ENCODE results near the gene CCDC124.
A peak's percentile ranks its signal among the peaks of the same experiment; 100 is the strongest.

CCDC124 gene

DNA sequence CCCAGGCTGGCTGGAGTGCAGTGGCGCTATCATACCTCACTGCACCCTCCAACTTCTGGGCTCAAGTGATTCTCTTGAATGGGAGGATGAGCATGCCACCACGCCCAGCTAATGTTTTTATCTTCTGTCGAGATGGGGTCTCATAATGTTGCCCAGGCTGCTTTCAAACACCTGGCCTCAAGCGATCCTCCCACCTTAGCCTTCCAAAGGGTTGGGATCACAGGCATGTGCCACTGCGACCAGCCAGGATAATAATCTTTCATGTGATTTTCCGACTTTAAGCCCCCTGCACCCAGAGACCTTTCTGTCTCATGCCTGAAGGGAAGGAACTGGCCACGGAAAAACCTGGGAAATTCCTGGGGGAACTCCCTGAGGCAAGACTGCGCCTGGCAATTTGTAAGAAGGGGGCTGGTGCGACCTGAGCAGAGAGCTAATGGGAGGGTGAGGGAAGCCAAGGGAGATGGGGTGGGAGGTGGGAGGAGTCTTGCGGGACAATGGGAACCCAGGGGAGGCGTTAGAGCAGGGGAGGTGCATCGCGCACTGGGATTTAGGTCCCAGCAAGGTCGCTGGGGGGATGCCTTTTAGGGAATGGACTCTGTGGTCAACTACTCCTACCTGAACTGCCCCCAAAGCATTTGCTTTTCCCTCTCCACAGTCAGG lies 1.2 kb upstream of the CCDC124 start:
- peak overlapping the region; percentile 94 for H3K4me3 ChIP-seq (ENCODE audit: low read length)
- DNase-seq (ENCODE audit: low read depth, low spot score), result no peak

DNA sequence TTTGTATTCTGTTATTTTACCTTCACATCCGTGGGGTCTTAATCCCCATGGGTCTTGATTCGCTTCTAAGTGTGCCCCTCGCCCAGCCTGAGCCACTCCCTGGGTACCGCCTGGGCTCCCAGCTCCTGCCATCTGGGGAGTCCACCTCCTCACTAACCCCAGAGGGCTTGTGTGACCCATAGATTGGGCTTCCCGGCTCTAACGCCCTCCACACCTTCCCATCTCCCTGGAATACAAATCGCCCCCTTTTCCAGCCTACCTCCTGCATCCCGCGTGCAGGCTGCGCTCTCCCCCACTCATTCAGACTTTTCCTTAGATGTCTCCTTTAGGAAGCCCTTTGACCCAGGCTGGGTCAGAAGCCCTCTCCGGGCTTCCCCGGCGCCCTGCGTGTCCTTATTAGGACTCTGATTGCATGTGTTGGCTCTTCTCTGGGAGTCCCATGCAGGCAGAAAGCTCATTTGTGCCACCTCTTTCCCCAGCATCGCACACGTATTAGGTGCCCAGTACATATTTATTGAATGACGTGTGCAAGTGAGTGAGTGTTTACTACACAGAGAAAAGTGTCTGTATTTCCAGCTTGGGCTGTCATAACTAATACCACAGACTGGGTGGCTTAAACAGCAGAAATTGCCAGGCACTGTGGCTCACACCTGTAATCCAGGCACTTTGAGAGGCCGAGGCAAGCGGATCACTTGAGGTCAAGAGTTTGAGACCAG lies 757 bp downstream of the CCDC124 start:
- H3K4me3 ChIP-seq (ENCODE audit: low read length), result peak overlapping the region; percentile 94
- no peak for DNase-seq (ENCODE audit: low read depth, low spot score)

DNA sequence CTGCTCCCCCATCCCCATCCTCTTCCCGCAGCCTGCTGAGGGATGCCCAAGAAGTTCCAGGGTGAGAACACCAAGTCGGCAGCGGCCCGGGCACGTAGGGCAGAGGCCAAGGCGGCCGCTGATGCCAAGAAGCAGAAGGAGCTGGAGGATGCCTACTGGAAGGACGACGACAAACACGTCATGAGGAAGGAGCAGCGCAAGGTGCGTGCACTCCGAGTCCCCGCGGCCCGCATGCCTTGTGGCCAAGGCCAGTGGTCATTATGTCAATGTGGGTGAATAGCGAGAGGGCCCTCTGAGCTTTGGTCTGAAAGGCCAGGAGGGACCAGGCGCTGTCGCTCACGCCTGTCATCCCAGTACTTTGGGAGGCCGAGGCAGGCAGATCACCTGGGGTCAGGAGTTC lies 3.6 kb downstream of the CCDC124 start:
- no peak overlapping the region for H3K4me3 ChIP-seq (ENCODE audit: low read length)
- DNase-seq (ENCODE audit: low read depth, low spot score), result no peak

DNA sequence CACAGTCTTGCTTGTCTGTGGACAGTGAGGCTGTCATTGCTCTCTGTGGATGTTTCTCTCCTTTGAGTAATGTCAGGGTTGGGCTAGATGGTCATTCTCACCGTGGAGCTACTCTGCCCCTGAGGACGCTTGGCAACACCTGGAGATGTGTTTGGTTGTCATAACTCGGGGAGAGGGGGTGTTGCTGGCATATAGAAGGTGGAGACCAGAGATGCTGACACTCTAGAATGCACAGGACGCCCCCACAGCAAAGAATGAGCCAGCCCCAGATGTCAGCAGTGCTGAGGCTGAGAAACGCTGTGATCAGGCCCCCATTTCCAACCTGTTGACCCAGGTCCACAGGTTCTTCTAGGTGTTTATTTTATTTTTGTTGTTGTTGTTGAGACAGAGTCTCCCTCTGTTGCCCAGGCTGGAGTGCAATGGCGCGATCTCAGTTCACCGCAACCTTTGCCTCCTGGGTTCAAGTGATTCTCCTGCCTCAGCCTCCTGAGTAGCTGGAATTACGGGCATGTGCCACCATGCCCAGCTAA lies 4.6 kb downstream of the CCDC124 start:
- DNase-seq (ENCODE audit: low read depth, low spot score), result no peak
- H3K4me3 ChIP-seq (ENCODE audit: low read length), result no peak overlapping the region

DNA sequence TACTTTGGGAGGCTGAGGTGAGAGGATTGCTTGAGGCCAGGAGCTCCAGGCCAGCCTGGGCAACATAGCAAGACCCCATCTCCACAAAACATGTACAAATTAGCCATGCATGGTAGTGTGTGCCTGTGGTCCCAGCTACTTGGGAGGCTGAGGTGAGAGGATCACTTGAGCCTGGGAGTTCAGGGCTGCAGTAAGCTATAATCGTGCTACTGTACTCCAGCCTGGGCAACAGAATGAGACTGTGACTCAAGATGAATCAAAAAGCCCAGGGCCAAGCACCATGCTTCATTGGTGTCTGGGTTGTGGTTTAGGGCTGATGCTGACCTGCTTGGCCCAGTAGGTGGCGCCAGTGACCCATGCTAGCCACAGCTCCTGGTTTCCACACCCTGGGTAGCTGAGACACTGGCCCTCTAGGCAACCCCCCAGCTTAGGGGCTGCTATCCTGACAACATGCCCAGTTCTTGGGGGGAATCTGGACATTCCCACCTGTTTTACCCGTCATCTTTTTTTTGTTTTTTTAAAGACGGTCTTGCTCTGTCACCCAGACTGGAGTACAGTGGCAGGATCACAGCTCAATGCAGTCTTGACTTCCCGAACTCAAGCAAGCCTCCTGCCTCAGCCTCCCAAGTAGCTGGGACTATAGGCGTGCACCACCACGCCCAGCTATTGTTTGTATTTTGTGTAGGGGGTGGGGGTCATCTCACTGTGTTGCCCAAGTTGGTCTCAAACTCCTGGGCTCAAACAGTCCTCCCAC lies 5.5 kb downstream of the CCDC124 start:
- DNase-seq (ENCODE audit: low read depth, low spot score), result peak; percentile 44
- H3K4me3 ChIP-seq (ENCODE audit: low read length), result no peak overlapping the region

DNA sequence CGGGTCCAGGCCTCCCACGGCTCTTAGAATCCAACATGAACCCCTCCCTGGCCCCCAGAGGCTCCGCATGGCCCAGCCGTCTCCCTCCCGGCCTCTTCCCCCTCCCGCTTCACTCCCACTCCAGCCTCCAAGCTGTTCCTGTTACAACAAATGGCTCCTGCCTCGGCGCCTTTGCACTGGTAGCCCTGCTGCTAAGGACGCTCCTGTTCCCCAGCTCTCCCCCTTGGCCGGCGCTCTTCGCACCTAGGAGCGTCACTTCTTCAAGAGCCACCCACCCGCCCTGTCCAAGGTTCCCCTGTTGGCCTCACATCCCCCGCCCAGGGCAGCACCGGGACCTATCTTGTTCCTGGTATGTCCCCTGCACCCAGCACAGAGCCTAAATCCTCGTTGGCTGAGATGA lies 9.4 kb downstream of the CCDC124 start:
- no peak for DNase-seq (ENCODE audit: low read depth, low spot score)
- H3K4me3 ChIP-seq (ENCODE audit: low read length), result no peak overlapping the region

DNA sequence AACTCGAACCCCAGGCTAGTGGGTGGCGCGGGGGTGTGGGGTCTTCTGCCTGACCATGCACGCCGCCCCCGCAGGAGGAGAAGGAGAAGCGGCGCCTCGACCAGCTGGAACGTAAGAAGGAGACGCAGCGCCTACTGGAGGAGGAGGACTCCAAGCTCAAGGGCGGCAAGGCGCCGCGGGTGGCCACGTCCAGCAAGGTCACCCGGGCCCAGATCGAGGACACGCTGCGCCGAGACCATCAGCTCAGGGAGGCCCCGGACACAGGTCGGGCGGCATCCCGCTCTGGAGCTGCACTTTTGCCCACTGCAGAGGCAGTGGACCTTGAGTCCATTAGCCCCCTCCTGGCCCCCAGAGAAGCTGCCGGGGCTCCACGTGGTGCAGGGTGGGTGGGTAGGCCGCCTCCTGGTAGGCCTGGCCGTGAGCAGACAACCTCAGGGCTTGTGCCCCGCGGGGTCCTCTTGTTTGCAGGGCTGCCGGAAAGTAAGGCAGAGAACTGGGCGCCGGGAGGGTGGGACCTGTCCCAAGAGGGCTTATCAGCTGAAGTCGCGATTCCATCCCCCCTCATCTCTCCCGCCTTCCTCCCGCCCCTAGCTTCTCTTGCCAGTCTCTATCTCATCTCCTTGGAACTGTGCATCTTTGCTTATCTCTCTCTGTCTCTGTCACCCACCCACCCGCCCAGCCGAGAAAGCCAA lies 9.9 kb downstream of the CCDC124 start:
- H3K4me3 ChIP-seq (ENCODE audit: low read length), result no peak overlapping the region
- no peak for DNase-seq (ENCODE audit: low read depth, low spot score)

DNA sequence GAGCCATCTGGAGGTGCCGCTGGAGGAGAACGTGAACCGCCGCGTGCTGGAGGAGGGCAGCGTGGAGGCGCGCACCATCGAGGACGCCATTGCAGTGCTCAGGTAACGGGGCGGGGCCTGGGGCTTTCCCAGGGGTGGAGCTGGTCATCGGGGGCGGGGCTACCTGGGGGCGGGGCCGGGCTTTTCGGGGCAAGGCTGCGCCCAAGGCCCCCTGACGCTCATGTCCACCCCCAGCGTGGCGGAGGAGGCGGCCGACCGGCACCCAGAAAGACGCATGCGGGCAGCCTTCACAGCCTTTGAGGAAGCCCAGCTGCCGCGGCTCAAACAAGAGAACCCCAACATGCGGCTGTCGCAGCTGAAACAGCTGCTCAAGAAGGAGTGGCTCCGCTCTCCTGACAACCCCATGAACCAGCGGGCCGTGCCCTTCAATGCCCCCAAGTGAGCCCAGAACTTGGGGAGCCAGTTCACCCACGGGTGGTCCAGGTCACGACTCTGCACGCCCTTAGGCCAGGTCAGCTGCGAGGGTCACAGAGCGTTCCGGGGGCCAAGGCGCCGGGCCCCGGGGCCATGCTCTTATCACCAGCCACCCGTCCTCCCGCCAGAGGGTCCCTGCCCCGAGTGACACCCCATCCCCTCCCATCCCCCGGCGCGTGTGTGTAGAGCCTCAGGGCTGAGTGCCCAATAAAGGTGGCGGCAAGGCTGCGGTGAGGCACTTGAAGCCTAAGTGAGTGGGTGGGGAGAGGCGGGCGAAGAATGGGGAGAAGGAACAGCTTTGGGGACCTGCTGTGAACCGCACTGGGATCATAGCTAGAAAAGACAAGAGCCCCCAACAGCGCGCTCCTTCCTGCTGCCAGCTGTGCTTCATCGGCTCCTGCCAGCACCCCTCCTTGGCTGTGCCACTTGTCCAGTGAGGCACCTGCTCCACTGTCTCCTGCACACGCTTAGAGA lies 10.7 kb downstream of the CCDC124 start:
- no peak for DNase-seq (ENCODE audit: low read depth, low spot score)
- H3K4me3 ChIP-seq (ENCODE audit: low read length), result no peak overlapping the region

DNA sequence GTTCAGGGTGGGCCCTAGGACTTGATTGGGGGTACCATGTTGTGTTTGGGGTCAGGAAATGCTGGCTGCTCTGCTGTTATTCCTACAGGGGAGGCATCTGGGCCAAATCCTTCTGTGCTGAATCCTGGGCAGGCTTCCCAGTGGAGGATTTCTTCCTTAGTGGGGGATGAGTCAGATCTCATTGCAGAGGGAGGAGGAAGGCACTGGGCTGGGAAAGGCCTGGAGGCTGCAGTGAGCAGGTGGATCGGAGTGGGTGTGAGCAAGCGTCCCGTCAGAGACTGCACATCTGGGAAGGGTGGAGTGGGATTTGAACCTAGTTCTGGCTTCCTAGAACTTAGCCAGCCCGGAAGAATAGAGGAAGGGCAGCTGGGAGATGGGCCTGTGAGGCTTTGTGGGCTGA lies 11.5 kb downstream of the CCDC124 start:
- H3K4me3 ChIP-seq (ENCODE audit: low read length), result no peak overlapping the region
- no peak for DNase-seq (ENCODE audit: low read depth, low spot score)

DNA sequence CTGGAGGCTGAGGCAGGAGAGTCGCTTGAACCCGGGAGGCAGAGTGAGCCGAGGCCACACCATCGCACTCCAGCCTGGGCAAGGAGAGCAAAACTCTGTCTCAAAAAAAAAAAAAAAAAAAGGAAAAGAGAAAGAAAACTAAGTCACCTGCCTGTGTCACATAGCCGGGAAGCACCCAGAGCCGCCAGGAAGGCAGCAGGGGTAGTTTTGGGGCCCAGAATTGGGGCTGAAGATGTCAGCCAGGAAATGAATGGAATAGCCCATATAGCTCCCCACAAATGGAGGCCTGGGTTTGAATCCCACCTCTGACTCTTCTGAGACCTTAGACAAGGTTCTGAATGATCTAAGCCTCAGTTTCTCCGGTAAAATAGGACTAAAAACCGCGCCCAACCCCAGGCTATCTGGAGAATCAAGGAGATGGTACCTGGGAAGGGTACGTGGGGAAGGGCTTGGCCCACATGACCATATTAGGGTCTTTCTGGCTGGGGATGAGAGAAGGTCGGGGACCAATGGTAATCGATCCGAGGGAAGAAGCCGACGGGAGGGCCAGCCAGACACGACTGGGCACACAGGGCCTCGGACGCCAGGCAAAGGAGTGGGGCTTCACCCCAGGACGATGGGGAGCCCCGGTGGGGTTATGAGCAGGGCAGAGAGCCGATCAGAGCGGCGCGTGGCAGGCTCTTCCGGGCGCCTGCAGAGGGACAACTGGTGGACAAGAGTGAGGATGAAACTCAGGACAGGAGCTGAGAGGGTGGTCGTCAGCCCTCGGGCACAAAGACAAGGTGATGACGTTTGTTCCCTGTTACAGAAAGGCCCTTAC lies 14.4 kb downstream of the CCDC124 start:
- DNase-seq (ENCODE audit: low read depth, low spot score), result no peak
- peak overlapping the region; percentile 59 for H3K4me3 ChIP-seq (ENCODE audit: low read length)

DNA sequence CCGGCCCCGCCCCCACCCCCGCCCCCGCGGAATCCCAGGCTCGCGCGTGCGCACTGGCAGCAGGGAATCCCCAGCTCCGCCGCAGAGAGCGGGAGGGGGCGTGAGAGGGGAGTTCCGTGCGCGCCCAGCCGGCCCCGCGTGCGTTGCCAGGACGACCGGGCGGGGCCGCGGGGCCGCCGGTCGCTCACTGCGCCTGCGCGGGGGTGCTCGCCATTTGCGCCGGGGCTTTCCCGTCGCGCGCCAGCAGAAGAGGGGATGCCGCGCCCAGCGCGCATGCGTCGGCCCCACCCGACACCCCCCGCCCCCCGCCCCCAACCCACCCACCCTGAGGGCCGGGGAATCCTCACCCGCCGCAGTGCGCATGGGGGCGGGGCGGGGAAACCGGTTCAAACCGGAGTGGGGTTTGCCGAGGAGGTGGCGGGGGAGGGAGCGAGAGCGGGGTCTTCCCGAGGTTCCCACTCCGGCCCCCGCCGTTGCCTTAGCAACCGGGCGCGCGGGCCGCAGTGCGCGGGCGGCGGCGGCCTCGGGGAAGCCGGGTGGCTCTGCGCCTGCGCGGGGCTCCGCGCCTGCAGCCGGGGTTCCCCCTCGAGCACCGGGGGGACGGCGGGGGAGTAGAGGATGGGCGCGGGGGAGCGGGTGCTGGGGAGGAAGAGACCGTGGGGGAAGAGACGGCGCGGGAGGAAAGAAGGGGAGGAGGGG lies 15.1 kb downstream of the CCDC124 start:
- H3K4me3 ChIP-seq (ENCODE audit: low read length), result peak overlapping the region; percentile 59
- DNase-seq (ENCODE audit: low read depth, low spot score), result peak; percentile 83

DNA sequence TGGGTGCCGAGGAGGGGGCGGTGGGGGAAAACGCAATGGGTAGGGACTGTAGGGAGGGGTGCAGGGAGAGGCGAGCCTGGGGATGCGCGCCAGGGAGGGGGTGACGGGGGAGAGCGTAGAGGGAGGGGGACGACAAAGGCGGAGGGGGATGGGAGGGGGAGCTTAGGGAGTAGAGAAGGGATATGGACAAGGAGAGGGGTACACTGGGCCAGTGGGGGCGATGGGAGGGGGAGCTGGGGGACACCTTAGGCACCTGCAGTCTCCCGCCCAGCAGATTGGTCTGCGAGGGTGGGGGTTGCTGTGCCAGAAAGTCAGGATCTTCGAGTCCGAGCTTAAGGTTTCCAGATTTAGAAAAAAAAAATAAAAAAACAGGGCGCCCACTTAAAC lies 15.7 kb downstream of the CCDC124 start:
- DNase-seq (ENCODE audit: low read depth, low spot score), result no peak
- peak overlapping the region; percentile 49 for H3K4me3 ChIP-seq (ENCODE audit: low read length)

DNA sequence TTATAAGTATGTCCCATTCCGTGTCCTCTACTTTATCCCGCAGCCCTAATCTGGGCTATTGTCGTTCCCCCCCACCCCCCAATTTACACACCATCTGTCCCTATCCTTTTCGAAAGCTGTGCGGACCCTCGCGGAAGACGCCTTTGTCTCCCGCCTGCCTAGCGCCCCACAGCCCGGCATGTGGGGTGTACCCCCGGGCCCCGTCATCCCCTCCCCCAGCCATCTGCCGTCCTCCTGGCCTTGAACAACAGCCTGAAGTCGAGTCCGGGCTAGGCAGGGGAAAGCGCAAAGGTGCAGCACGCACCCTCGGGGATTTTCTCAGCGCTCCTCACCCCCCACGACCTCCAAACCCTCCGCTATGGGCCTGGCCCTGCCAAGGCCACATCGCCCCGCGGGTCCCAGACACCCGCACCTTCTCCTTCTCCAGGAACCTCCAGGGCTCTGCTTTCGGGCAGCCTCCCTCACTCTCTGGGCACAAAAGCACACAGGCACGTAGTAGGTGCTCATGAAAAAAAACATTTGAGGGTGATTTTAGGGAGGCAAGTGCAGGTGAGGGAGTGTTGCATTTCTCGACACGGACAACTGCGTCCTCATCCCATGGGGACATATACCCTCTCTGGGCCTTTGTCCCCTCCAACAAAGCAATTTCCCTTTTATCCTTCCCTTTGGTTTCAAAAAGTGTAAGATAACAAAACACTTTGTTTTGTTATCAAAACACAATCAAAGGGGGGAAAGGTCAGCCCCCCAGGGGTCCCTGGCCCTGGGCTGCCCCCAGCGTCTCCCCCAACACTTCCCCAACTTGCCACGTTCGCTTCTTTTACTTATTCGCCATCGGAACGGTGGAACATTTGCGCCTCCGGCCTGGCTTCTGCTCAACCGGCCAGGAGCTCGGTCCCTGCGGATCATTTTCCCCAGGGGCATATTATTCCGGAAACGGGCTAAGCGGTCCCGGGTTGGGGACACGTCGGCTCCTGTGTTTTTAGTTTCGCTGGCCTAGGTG lies 16.4 kb downstream of the CCDC124 start:
- H3K4me3 ChIP-seq (ENCODE audit: low read length), result peak overlapping the region; percentile 49
- DNase-seq (ENCODE audit: low read depth, low spot score), result no peak

DNA sequence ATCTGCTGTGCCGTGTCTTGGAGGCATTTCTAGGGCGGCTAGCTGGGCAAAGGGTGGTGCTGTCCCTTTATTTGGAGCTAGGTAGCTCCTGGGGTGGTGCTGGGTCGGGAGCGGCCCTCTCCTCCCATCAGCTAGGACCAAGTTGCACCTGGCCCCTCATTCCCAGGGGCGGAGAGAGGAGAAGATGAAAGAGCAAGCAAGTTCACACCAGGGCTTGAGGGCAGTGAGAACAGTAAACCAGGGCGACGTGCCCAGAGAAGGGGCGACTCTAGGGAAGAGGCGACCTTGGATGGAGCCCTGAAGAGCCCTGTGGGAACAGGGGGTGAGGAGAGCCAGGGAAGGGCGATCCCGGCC lies 17.1 kb downstream of the CCDC124 start:
- peak overlapping the region; percentile 41 for H3K4me3 ChIP-seq (ENCODE audit: low read length)
- no peak for DNase-seq (ENCODE audit: low read depth, low spot score)

DNA sequence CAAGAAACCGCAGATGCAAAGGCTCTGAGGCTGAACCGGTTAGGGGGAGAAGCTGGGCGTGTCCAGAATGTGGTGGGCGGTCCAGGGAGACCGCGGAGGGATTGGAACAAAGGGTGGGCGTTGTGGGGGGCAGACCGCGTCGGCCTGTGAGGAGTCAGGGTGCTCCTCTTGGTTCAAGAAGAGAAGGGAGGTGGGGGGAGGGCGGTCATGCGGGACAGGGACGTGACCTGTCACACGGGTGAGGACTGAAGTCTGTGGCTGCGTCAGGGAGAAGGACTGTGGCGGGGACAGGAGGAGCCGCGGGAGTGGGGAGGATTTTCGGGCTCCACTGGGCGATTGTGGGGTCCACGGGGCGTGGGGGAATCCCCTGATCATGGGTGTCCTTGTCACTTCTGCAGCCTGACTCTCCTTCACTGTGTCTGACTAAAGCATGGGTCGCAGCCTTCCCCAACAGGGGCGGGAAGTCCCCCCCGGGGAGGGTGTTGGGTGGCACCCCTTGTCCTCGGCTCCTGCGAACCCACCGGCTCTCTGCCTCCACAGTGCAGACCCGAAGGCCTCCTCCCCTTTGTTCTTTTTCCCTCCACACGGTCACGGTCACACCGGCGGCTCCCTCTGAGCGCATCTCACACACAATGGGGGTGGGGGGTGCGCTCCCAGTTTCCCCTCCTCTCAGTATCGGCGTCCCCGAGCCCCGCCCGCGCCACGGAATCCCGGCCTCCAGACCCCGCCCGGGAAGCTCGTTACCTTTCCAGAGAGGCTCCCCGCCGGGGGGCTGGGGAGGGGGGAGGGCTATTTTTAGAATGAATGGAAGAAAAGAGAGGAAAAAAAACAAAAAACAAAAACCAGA lies 17.7 kb downstream of the CCDC124 start:
- peak overlapping the region; percentile 41 for H3K4me3 ChIP-seq (ENCODE audit: low read length)
- no peak for DNase-seq (ENCODE audit: low read depth, low spot score)
